ENCODE results near the gene MITF. TPM values are rescaled to one million over a fixed set of nuclear protein-coding genes. Genes with fewer than 3 reads are reported as not detected.

Gene MITF
- total RNA-seq, 4 donors from 2014 or later: 13.7 to 39.0 (median 27.4) TPM

GRCh38 chr3:69868841-69869420 is 129.7 kb downstream of the MITF start:
- DNase-seq (ENCODE audit: low spot score): no peak
- TF ChIP-seq CTCF (IDR thresholded peaks at IDR 0.05): no peak
- ATAC-seq (ENCODE audit: low FRiP score): no peak

- ATAC-seq (ENCODE audit: low FRiP score): no peak
- DNase-seq (ENCODE audit: low spot score): no peak
- TF ChIP-seq CTCF (IDR thresholded peaks at IDR 0.05): no peak
Observed at GRCh38 chr3:69869643-69870042, 130.4 kb downstream of the MITF start.

- ATAC-seq (ENCODE audit: low FRiP score) (no peak), DNase-seq (ENCODE audit: low spot score) (no peak)
- no peak for TF ChIP-seq CTCF (IDR thresholded peaks at IDR 0.05)
Observed at GRCh38 chr3:69871251-69871650, 132.0 kb downstream of the MITF start.

- TF ChIP-seq CTCF (IDR thresholded peaks at IDR 0.05): no peak
- ATAC-seq (ENCODE audit: low FRiP score) (no peak), DNase-seq (ENCODE audit: low spot score) (no peak)
Observed at GRCh38 chr3:69871868-69872267, 132.6 kb downstream of the MITF start.

- no peak for TF ChIP-seq CTCF (IDR thresholded peaks at IDR 0.05)
- DNase-seq (ENCODE audit: low spot score) (no peak), ATAC-seq (ENCODE audit: low FRiP score) (peak; percentile 32)
Observed at GRCh38 chr3:69872783-69873378, 133.6 kb downstream of the MITF start.

GRCh38 chr3:69876073-69876472 is 136.8 kb downstream of the MITF start:
- DNase-seq (ENCODE audit: low spot score): no peak
- ATAC-seq (ENCODE audit: low FRiP score): no peak
- TF ChIP-seq CTCF (IDR thresholded peaks at IDR 0.05): no peak

GRCh38 chr3:69878254-69878653 is 139.0 kb downstream of the MITF start:
- no peak for TF ChIP-seq CTCF (IDR thresholded peaks at IDR 0.05)
- DNase-seq (ENCODE audit: low spot score): no peak
- ATAC-seq (ENCODE audit: low FRiP score): no peak

Measured in omental fat pad (tissue), 4 donors.